Adrenal gland (tissue), 12 donors: ENCODE measurements around the gene TUBGCP2. TPM values are rescaled to one million over a fixed set of nuclear protein-coding genes. Genes with fewer than 3 reads are reported as not detected.
A peak's percentile ranks its signal among the peaks of the same experiment; 100 is the strongest.

Experiments
- DNase-seq, 7 donors: peaks; one replicate each; pipeline ENCODE4 v3.0.0-alpha.2; 2019 to 2020
- H3K27ac ChIP-seq, 5 donors: fragments of 200-600 bp; sonication (generic) in 4 of 5; 1 replicate in 3 of 5; 2 replicates in 2 of 5; pipeline versions ENCODE4 v1.5.1 to v1.8.0; 2016 to 2020; ENCODE audit warnings: mild to moderate bottlenecking in 1 of 5
- H3K27me3 ChIP-seq: fragments of 200-600 bp; 2 replicates; pipeline ENCODE4 v1.8.0; 2021
- H3K36me3 ChIP-seq, 2 donors: fragments of 200-600 bp; replicated peaks in 1 of 2; 1 replicate in 1 of 2; 2 replicates in 1 of 2; pipeline versions ENCODE4 v1.5.1 to v1.8.0; 2018 to 2022
- H3K4me1 ChIP-seq, 2 donors: fragments of 200-600 bp; replicated peaks in 1 of 2; 1 replicate in 1 of 2; 2 replicates in 1 of 2; pipeline versions ENCODE4 v1.5.1 to v1.8.0; 2018 to 2021
- H3K4me3 ChIP-seq, 4 donors: fragments of 200-600 bp; sonication (generic) in 3 of 4; one replicate each; pipeline ENCODE4 v1.5.1; 2016 to 2018
- H3K9me3 ChIP-seq, 3 donors: fragments of 200-600 bp; sonication (generic) in 1 of 3; replicated peaks in 1 of 3; 1 replicate in 2 of 3; 2 replicates in 1 of 3; pipeline versions ENCODE4 v1.5.1 to v1.8.0; 2016 to 2021
- POLR2A ChIP-seq, 2 donors: fragments of 450-650 bp; IDR thresholded peaks; one replicate each; pipeline ENCODE4 v1.6.1; 2017; ENCODE audit warnings: antibody characterized with exemption in 2 of 2, mild to moderate bottlenecking in 2 of 2, moderate library complexity in 1 of 2
- WGBS, 4 donors: extraction: QIAGEN DNeasy Blood & Tissue Kit in 2 of 4; methylation state at CpG; one replicate each; pipeline versions ENCODE4 v1.1.5 to v1.1.7; 2013 to 2017; 5-methylcytosine and 5-hydroxymethylcytosine counted together
- intact Hi-C, 2 donors: fragments of 100-400 bp; cut with DNase I; formaldehyde crosslinking; loops; one replicate each; pipeline versions ENCODE4 v1.14.1 to v1.15.0; 2022 to 2023
- polyA plus RNA-seq, 3 donors: library from polyadenylated mRNA; stranded (reverse); fragments of 200-250 nt in 2 of 3; fragments of 350-450 nt in 1 of 3; fragmentation: Illumina TruSeq in 1 of 3; extraction: RNeasy Lipid Tissue Mini Kit (QIAGEN cat#74804) in 1 of 3; gene quantifications; one replicate each; pipeline ENCODE4 v1.2.3, GENCODE V29; 2013 to 2014
- total RNA-seq, 9 donors: library from RNA; depleted of rRNA in 4 of 9; stranded (reverse); fragments of >200 nt in 4 of 9; fragments of 120-200 nt in 1 of 9; fragmentation: NEBNext Ultra II Directional in 1 of 9; extraction: Animal tissue kit (Norgen Biotek cat#: 25700) in 1 of 9; gene quantifications; one replicate each; pipeline versions ENCODE4 v1.1.0 to v1.2.4, GENCODE V29; 2013 to 2023
- TF ChIP-seq, protein P1 (sequence below), 6 experiments: fragments of 450-650 bp in 4 of 6; fragments of 200-600 bp in 2 of 6; sonication (generic) in 1 of 6; IDR thresholded peaks; 1 replicate in 5 of 6; 2 replicates in 1 of 6; pipeline versions ENCODE4 v1.5.1 to v1.8.0; 2016 to 2021; ENCODE audit warnings: antibody characterized with exemption in 6 of 6, mild to moderate bottlenecking in 2 of 6, moderate library complexity in 1 of 6
- donor health status: healthy with polysubstance abuse.
- donor health status: Bipolar disorder and iron deficiency.
- donor health status: DM: yes; HTN: yes; CAD: no.
- donor health status: DM: no; HTN: no; CAD: no.
- donor health status: DM: no; HTN: no; CAD: no.
- donor health status: DM: yes; HTN: yes; CAD: no.

Gene TUBGCP2
- total and polyA plus RNA-seq, 12 donors: 30.9 to 234 (median 62.0) TPM

DNA sequence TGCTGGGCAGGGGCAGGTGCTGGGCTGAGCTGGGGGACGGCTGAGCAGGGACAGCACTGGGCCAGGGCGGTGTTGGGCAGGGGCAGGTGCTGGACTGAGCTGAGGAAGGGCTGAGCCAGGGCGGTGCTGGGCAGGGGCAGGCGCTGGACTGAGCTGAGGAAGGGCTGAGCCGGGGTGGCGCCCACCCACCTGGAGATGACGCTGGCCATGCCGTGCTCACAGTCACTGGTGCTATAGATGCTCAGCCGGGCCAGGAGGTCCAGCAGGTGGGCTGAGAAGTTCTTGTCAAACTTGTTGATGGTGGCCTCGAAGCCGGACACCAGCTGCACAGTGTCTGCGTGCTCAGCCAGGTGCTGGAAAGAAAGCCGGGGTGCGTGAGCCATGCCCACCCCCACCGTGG lies 27.6 kb downstream of the TUBGCP2 start:
- TF ChIP-seq POLR2A (IDR thresholded peaks at IDR 0.05): no peak
- TF ChIP-seq, protein P1, sequence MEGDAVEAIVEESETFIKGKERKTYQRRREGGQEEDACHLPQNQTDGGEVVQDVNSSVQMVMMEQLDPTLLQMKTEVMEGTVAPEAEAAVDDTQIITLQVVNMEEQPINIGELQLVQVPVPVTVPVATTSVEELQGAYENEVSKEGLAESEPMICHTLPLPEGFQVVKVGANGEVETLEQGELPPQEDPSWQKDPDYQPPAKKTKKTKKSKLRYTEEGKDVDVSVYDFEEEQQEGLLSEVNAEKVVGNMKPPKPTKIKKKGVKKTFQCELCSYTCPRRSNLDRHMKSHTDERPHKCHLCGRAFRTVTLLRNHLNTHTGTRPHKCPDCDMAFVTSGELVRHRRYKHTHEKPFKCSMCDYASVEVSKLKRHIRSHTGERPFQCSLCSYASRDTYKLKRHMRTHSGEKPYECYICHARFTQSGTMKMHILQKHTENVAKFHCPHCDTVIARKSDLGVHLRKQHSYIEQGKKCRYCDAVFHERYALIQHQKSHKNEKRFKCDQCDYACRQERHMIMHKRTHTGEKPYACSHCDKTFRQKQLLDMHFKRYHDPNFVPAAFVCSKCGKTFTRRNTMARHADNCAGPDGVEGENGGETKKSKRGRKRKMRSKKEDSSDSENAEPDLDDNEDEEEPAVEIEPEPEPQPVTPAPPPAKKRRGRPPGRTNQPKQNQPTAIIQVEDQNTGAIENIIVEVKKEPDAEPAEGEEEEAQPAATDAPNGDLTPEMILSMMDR (IDR thresholded peaks at IDR 0.05): no peak
- intact Hi-C loops: no loop called here
- no peak for DNase-seq
- no peak overlapping the region for H3K4me3 ChIP-seq
- WGBS, 4 donors: 91 to 95% (median 94%) methylated on average over 9 to 14 of the region's 15 CpGs
- H3K36me3 ChIP-seq: peaks cover 0 to 61% of the 10 kb centered on the region in 2 donors
- no peaks in the 10 kb centered on the region for H3K27me3 ChIP-seq
- peaks cover 0 to 26% of the 10 kb centered on the region in 2 donors for H3K4me1 ChIP-seq
- no peak overlapping the region for H3K27ac ChIP-seq
- no peaks in the 10 kb centered on the region for H3K9me3 ChIP-seq

DNA sequence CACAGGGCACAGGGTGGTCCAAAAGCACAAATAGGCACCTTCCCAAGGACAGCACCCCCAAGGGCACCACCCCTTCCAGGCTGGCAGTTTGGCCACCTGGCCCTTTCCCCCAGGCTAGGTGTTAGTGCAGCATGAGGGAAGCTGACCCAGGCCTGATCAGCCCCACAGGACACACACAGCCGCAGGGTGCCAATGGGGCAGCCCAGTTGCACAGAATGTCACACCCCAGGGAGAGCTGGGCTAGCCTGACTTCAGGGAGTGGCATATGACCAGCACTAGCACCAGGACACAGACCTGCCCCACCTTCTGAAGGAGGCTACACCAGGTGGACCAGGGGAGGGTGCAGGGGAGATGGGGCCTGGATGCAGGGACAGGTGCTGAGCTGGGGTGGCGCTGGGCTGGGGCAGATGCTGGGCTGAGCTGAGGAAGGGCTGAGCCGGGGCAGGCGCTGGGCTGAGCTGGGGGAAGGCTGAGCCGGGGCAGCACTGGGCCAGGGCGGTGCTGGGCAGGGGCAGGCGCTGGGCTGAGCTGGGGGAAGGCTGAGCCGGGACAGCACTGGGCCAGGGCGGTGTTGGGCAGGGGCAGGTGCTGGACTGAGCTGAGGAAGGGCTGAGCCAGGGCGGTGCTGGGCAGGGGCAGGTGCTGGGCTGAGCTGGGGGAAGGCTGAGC lies 28.1 kb downstream of the TUBGCP2 start:
- DNase-seq: no peak
- H3K4me1 ChIP-seq: peaks cover 0 to 26% of the 10 kb centered on the region in 2 donors
- H3K9me3 ChIP-seq: no peaks in the 10 kb centered on the region
- H3K4me3 ChIP-seq: no peak overlapping the region
- TF ChIP-seq, protein P1 (IDR thresholded peaks at IDR 0.05): no peak
- no peak for TF ChIP-seq POLR2A (IDR thresholded peaks at IDR 0.05)
- intact Hi-C loops: no loop called here
- no peak overlapping the region for H3K27ac ChIP-seq
- H3K36me3 ChIP-seq: peaks cover 0 to 57% of the 10 kb centered on the region in 2 donors
- H3K27me3 ChIP-seq: no peaks in the 10 kb centered on the region
- 87 to 96% (median 93%) methylated on average over 3 to 10 of the region's 10 CpGs for WGBS, 4 donors

DNA sequence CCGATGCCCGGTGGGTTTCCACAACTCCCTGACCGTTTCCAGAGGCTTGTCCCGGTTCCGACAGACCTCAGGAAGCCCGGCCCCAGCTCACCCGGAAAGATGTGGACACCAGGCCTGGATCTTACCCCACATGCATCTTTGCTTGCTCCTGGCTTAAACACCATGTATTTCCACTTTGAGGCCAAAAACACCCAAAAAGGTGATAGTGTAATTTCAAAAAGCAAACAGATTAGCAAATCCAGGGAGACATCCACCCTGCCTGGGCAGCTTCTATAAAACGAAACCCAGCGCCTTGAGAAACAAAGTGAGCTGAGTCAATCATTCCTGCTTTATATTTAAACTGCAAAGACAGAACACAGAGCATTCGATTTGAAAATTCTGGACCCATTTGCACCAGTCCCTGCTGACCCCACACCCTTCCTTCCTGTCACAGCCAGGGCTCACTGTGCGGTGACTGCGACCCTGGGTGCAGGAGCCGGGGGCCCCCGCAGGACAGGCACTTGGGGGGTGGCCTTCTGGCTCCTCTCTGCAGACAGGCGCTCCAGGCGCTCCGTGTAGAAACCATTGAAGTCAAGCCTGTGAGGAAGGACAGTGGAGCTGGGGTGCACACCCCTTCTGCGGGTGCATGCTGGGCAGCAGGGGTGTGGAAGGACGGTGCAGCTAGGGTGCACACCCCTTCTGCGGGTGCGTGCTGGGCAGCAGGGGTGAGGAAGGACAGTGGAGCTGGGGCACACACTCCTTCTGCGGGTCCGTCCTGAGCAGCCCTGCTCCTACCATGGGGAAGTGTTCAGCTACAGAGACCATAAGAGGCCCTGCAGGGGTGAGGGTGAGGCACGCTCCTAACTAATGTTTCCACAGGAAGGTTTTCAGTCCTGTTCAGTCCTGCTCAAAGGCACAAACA lies 29.1 kb downstream of the TUBGCP2 start:
- H3K4me1 ChIP-seq: peaks cover 0 to 26% of the 10 kb centered on the region in 2 donors
- WGBS, 4 donors: 74 to 88% (median 82%) methylated on average over 15 to 24 of the region's 24 CpGs
- no peak for TF ChIP-seq POLR2A (IDR thresholded peaks at IDR 0.05)
- TF ChIP-seq, protein P1 (IDR thresholded peaks at IDR 0.05): no peak

DNA sequence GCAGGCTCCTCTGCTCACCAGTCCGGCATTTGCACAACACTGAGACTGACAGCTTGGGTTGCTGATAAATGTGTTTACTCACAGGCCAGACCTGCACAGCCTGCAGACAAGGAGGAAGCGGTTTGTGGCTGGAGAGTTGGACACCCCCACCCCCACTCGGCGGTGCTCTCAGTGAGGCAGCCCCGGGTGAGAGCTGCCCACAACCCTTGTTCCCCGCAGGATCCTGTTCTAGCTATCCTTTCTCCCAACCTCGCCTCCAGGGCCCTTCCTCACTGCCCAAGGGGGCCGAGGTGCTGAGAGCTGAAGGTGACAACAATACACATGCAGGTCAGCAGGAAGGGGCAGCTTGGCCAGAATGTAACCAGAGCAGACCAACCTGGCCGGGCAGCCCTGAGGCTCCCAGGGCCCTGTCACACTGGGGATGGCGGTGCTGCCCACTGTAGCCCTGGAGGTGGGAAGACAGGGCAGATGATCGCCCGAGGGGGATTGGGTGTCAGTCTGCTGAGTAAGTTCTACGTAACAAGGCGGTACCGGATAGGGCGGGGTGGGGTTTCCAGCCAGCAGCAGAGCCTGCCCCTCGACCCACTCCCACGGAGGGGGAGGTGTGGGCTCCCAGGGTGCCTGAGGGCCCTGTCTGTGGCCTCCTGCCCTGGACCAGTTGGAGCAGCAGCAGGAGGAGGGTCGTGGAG lies 30.0 kb downstream of the TUBGCP2 start:
- H3K36me3 ChIP-seq: peaks cover 0 to 39% of the 10 kb centered on the region in 2 donors
- WGBS, 4 donors: 57 to 82% (median 65%) methylated on average over 11 to 19 of the region's 19 CpGs
- H3K27me3 ChIP-seq: no peaks in the 10 kb centered on the region
- H3K9me3 ChIP-seq: no peaks in the 10 kb centered on the region
- peak overlapping the region in 2 of 5 donors; percentile 49 to 57 for H3K27ac ChIP-seq
- peak in 6 of 7 donors; percentile 47 to 86 (median 56) for DNase-seq
- intact Hi-C loops: no loop called here
- TF ChIP-seq, protein P1 (IDR thresholded peaks at IDR 0.05): no peak
- TF ChIP-seq POLR2A (IDR thresholded peaks at IDR 0.05): no peak
- peaks cover 0 to 26% of the 10 kb centered on the region in 2 donors for H3K4me1 ChIP-seq
- H3K4me3 ChIP-seq: no peak overlapping the region

More for the DNA sequence above, 29.1 kb downstream of the TUBGCP2 start:
- H3K4me3 ChIP-seq: no peak overlapping the region
- intact Hi-C loops: no loop called here
- DNase-seq: no peak
- no peaks in the 10 kb centered on the region for H3K9me3 ChIP-seq
- peaks cover 0 to 47% of the 10 kb centered on the region in 2 donors for H3K36me3 ChIP-seq
- H3K27ac ChIP-seq: peak overlapping the region in 2 of 5 donors; percentile 49 to 57
- no peaks in the 10 kb centered on the region for H3K27me3 ChIP-seq
